Brain microvascular endothelial cell (primary cell): ENCODE measurements around the gene RBMY1A1.
"Not testable (repeated sequence)": the region's sequence is repeated elsewhere in the genome, so short reads cannot be mapped to it uniquely, and the experiment has no call there.

Source experiments
- DNase-seq: peaks from one replicate; pipeline ENCODE4 v3.0.0-alpha.2; 2020
- H3K27ac ChIP-seq: fragments of 250-450 bp; sonication (Bioruptor Pico); 2 replicates; pipeline ENCODE4 v1.5.1; 2020; ENCODE audit warnings: mild to moderate bottlenecking, moderate library complexity
- H3K27me3 ChIP-seq: fragments of 250-450 bp; sonication (Bioruptor Pico); replicated peaks from 2 replicates; pipeline ENCODE4 v1.5.1; 2020; ENCODE audit warnings: mild to moderate bottlenecking
- H3K36me3 ChIP-seq: fragments of 250-450 bp; sonication (Bioruptor Pico); replicated peaks from 2 replicates; pipeline ENCODE4 v1.5.1; 2020; ENCODE audit warnings: mild to moderate bottlenecking
- H3K4me3 ChIP-seq: 2 replicates; pipeline ENCODE4 v1.5.1; 2011; ENCODE audit warnings: low read depth, mild to moderate bottlenecking, control low read depth, low read length, moderate library complexity
- CTCF ChIP-seq: IDR thresholded peaks from 2 replicates; pipeline ENCODE4 v1.5.1; 2011; ENCODE audit warnings: low read depth, mild to moderate bottlenecking, moderate library complexity, low read length, control low read depth, inconsistent platforms; ENCODE audit errors: missing control alignments
- in situ Hi-C: cut with HindIII; loops from 2 replicates; pipeline ENCODE4 v1.10.0; 2017; ENCODE audit warnings: low sequenced_read_pairs, low pct_ligation_motif_present

Gene RBMY1A1

GRCh38 chrY:21534579-21534978 is at the start of gene RBMY1A1:
TSS of gene RBMY1A1 (plus strand) at chrY:21534879. CDS start at chrY:21536892, 2,013 bp downstream.
- H3K27me3 ChIP-seq, in situ Hi-C loops, DNase-seq, H3K36me3 ChIP-seq, H3K27ac ChIP-seq, H3K4me3 ChIP-seq: not testable (repeated sequence)

GRCh38 chrY:21511038-21511437 is 23.6 kb upstream of the RBMY1A1 start, which contains the start of gene RBMY1B:
TSS of gene RBMY1B (plus strand) at chrY:21511338. CDS start at chrY:21513351, 2,013 bp downstream.
- in situ Hi-C loops, H3K27me3 ChIP-seq, DNase-seq, H3K36me3 ChIP-seq, H3K4me3 ChIP-seq, H3K27ac ChIP-seq: not testable (repeated sequence)

GRCh38 chrY:21559316-21559984 is 24.8 kb downstream of the RBMY1A1 start:
- H3K36me3 ChIP-seq, H3K27ac ChIP-seq, H3K4me3 ChIP-seq, in situ Hi-C loops, H3K27me3 ChIP-seq, DNase-seq: not testable (repeated sequence)

- TF ChIP-seq CTCF, result no peak
- no peaks in the 10 kb centered on the region for H3K27me3 ChIP-seq
- H3K36me3 ChIP-seq, result no peaks in the 10 kb centered on the region
- no peak for DNase-seq
- in situ Hi-C loops, result no loop called here
- no peak overlapping the region for H3K4me3 ChIP-seq
- no peak overlapping the region for H3K27ac ChIP-seq
These were observed 50.8 kb downstream of the RBMY1A1 start for GRCh38 chrY:21585449-21585848.

GRCh38 chrY:21586454-21586853 is 51.8 kb downstream of the RBMY1A1 start:
- H3K27ac ChIP-seq, H3K4me3 ChIP-seq, H3K36me3 ChIP-seq, DNase-seq, H3K27me3 ChIP-seq, in situ Hi-C loops: not testable (repeated sequence)

GRCh38 chrY:21592059-21592458 is 57.4 kb downstream of the RBMY1A1 start:
- no peak for TF ChIP-seq CTCF
- DNase-seq, result no peak
- no peak overlapping the region for H3K27ac ChIP-seq
- H3K27me3 ChIP-seq, result no peaks in the 10 kb centered on the region
- in situ Hi-C loops, result no loop called here
- no peak overlapping the region for H3K4me3 ChIP-seq
- H3K36me3 ChIP-seq, result no peaks in the 10 kb centered on the region

GRCh38 chrY:21596287-21596686 is 61.6 kb downstream of the RBMY1A1 start:
- in situ Hi-C loops, H3K36me3 ChIP-seq, H3K27me3 ChIP-seq, DNase-seq, H3K27ac ChIP-seq, H3K4me3 ChIP-seq: not testable (repeated sequence)
